Measurements from ENCODE around the gene RAB20.

The RAB20 gene

DNA sequence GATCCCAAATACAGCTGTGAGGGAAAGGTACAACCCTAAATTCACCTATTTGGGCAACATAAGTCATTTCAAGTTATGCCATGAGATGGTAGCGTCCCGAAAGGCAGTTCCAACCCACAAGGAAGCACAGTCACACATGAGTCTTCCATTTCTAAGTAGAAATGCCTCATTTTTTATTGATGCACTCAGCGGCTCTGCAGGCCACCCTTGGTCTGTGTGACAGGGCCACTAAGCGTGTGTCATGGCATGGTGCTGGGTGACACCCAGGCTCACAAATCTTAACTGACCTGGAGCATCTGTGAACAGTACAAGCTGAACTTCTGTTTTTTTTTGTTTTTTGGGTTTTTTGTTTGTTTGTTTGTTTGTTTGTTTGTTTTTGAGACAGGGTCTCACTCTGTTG, 15.1 kb downstream of the RAB20 start:
- H3K4me3 ChIP-seq (replicated peaks; ENCODE audit: insufficient read depth, low read length), result no peak overlapping the region
- no peaks in the 10 kb centered on the region for H3K27me3 ChIP-seq (ENCODE audit: insufficient read depth, poor library complexity, severe bottlenecking)
- H3K27ac ChIP-seq (replicated peaks), result no peak overlapping the region
- TF ChIP-seq SPI1 (IDR thresholded peaks at IDR 0.05; ENCODE audit: borderline replicate concordance, low read depth) (no peak), GABPA (IDR thresholded peaks at IDR 0.05; ENCODE audit: low read depth) (no peak), POLR2AphosphoS5 (IDR thresholded peaks at IDR 0.05; ENCODE audit: low read depth) (no peak)
- TF ChIP-seq, protein P1, sequence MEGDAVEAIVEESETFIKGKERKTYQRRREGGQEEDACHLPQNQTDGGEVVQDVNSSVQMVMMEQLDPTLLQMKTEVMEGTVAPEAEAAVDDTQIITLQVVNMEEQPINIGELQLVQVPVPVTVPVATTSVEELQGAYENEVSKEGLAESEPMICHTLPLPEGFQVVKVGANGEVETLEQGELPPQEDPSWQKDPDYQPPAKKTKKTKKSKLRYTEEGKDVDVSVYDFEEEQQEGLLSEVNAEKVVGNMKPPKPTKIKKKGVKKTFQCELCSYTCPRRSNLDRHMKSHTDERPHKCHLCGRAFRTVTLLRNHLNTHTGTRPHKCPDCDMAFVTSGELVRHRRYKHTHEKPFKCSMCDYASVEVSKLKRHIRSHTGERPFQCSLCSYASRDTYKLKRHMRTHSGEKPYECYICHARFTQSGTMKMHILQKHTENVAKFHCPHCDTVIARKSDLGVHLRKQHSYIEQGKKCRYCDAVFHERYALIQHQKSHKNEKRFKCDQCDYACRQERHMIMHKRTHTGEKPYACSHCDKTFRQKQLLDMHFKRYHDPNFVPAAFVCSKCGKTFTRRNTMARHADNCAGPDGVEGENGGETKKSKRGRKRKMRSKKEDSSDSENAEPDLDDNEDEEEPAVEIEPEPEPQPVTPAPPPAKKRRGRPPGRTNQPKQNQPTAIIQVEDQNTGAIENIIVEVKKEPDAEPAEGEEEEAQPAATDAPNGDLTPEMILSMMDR (IDR thresholded peaks at IDR 0.05; ENCODE audit: insufficient read depth, low read length), result no peak
- TF ChIP-seq, protein P2, sequence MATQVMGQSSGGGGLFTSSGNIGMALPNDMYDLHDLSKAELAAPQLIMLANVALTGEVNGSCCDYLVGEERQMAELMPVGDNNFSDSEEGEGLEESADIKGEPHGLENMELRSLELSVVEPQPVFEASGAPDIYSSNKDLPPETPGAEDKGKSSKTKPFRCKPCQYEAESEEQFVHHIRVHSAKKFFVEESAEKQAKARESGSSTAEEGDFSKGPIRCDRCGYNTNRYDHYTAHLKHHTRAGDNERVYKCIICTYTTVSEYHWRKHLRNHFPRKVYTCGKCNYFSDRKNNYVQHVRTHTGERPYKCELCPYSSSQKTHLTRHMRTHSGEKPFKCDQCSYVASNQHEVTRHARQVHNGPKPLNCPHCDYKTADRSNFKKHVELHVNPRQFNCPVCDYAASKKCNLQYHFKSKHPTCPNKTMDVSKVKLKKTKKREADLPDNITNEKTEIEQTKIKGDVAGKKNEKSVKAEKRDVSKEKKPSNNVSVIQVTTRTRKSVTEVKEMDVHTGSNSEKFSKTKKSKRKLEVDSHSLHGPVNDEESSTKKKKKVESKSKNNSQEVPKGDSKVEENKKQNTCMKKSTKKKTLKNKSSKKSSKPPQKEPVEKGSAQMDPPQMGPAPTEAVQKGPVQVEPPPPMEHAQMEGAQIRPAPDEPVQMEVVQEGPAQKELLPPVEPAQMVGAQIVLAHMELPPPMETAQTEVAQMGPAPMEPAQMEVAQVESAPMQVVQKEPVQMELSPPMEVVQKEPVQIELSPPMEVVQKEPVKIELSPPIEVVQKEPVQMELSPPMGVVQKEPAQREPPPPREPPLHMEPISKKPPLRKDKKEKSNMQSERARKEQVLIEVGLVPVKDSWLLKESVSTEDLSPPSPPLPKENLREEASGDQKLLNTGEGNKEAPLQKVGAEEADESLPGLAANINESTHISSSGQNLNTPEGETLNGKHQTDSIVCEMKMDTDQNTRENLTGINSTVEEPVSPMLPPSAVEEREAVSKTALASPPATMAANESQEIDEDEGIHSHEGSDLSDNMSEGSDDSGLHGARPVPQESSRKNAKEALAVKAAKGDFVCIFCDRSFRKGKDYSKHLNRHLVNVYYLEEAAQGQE (IDR thresholded peaks at IDR 0.05; ENCODE audit: insufficient replicate concordance, low read depth), result no peak
- DNase-seq (ENCODE audit: low read depth in 1 of 2, low spot score in 1 of 2), result no peak

DNA sequence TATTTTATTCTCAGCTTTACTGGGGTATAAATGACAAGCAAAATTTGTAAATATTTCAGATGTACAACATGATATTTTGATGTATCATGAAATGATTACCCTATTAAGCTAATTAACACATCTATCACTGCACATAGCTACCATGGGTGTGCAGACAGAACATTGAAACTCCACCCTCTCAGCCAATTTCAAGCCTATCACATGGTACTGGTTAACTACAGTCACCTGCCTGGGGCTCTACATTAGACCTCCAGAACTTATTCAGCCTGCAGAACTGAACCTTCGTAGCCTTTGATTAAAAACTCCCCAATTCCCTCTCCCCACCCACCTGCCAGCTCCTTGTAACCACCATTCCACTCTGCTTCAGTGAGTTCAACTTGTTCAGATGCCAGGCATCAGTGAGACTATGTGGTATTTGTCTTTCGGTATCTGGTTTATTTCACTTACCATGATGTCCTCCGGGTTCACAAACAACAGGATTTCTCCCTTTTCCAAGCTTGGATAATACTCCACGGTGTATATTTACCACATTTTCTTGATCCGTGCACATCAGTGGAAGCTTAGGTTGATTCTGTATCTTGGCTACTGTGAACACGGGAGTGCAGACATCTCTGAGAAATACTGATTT, 19.2 kb downstream of the RAB20 start:
- DNase-seq (ENCODE audit: low read depth in 1 of 2, low spot score in 1 of 2), result no peak
- no peaks in the 10 kb centered on the region for H3K27me3 ChIP-seq (ENCODE audit: insufficient read depth, poor library complexity, severe bottlenecking)
- no peak overlapping the region for H3K27ac ChIP-seq (replicated peaks)
- TF ChIP-seq, protein P1 (IDR thresholded peaks at IDR 0.05; ENCODE audit: insufficient read depth, low read length), result no peak
- no peak for TF ChIP-seq POLR2AphosphoS5 (IDR thresholded peaks at IDR 0.05; ENCODE audit: low read depth)
- no peak for TF ChIP-seq SPI1 (IDR thresholded peaks at IDR 0.05; ENCODE audit: borderline replicate concordance, low read depth)
- TF ChIP-seq, protein P2 (IDR thresholded peaks at IDR 0.05; ENCODE audit: insufficient replicate concordance, low read depth), result no peak
- no peak for TF ChIP-seq GABPA (IDR thresholded peaks at IDR 0.05; ENCODE audit: low read depth)
- H3K4me3 ChIP-seq (replicated peaks; ENCODE audit: insufficient read depth, low read length), result no peak overlapping the region

DNA sequence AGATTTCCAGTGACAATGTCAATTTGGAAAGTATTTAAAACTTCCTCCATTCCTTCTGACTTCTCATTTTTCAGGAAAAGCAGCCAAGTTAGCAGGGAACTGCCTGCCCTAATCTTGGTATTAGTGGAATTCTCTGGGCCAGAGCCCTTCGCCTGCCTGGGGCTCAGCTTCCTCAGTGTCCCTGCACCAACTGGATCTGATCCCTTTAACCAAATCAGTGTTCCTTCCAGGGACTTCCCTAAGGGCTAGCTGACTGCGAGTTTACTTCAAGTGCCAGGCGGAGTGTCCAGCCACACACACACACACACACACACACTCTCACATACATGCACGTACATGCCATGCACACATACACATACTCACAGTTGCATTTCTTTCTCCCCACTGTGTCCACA, 20.0 kb downstream of the RAB20 start:
- Histone ChIP-seq H3K4me3 (replicated peaks; ENCODE audit: insufficient read depth, low read length) (no peak overlapping the region), H3K27ac (replicated peaks) (no peak overlapping the region), H3K27me3 (ENCODE audit: insufficient read depth, poor library complexity, severe bottlenecking) (no peaks in the 10 kb centered on the region)
- DNase-seq (ENCODE audit: low read depth in 1 of 2, low spot score in 1 of 2), result no peak
- TF ChIP-seq, protein P1 (IDR thresholded peaks at IDR 0.05; ENCODE audit: insufficient read depth, low read length), result no peak
- TF ChIP-seq GABPA (IDR thresholded peaks at IDR 0.05; ENCODE audit: low read depth) (no peak), SPI1 (IDR thresholded peaks at IDR 0.05; ENCODE audit: borderline replicate concordance, low read depth) (no peak), POLR2AphosphoS5 (IDR thresholded peaks at IDR 0.05; ENCODE audit: low read depth) (no peak)
- TF ChIP-seq, protein P2 (IDR thresholded peaks at IDR 0.05; ENCODE audit: insufficient replicate concordance, low read depth), result no peak
